ENCODE measurements around the gene TPI1. TPM values are rescaled to one million over a fixed set of nuclear protein-coding genes. Genes with fewer than 3 reads are reported as not detected.

Gene TPI1
- total and polyA plus RNA-seq, 2 of the 8 experiments (the other 6 are each of a cell fraction or from before 2014, with no cell fraction given) = 910 to 3,018 TPM

- Histone ChIP-seq H2BK120ac (replicated peaks; ENCODE audit: low read depth, low read length) (no peak overlapping the region), H3K27ac (ENCODE audit: low read depth, low read length) (no peak overlapping the region), H2BK12ac (ENCODE audit: low read depth, low read length) (no peak overlapping the region), H3K4me2 (ENCODE audit: insufficient read depth in 1 of 2, low read depth in 2 of 2, low read length in 2 of 2) (no peak overlapping the region), H4K8ac (ENCODE audit: extremely low read depth, insufficient read depth, low read length) (no peak overlapping the region), H3K23ac (ENCODE audit: insufficient read length) (no peak overlapping the region), H2AFZ (ENCODE audit: low read length) (no peak overlapping the region), H3K14ac (ENCODE audit: insufficient read length) (no peak overlapping the region), H3K56ac (replicated peaks; ENCODE audit: insufficient read length, low read depth, low read length) (no peak overlapping the region), H3K4me3 (ENCODE audit: extremely low read depth in 1 of 4, insufficient read depth in 2 of 4, low read depth in 3 of 4, low read length in 4 of 4) (no peak overlapping the region), H3K27me3 (replicated peaks in 1 of 4; ENCODE audit: control insufficient read depth in 3 of 4, extremely low read depth in 1 of 4, insufficient read depth in 3 of 4, low read length in 3 of 4) (no peaks in the 10 kb centered on the region), H2AK5ac (ENCODE audit: low read depth, low read length) (no peak overlapping the region), H3K36me3 (ENCODE audit: control insufficient read depth in 2 of 4, insufficient read depth in 4 of 4, low read length in 3 of 4) (peaks cover 27 to 70% (median 54%) of the 10 kb centered on the region in 4 experiments), H2BK15ac (ENCODE audit: low read length) (no peak overlapping the region), H4K91ac (replicated peaks; ENCODE audit: insufficient read length, low read length) (no peak overlapping the region), H3K9me3 (ENCODE audit: insufficient read depth in 2 of 2, low read depth in 1 of 2, low read length in 1 of 2) (no peaks in the 10 kb centered on the region), H3K18ac (ENCODE audit: extremely low read depth, low read length) (no peak overlapping the region), H3K4ac (replicated peaks; ENCODE audit: insufficient read length, low read depth, low read length) (no peak overlapping the region), H3K79me2 (ENCODE audit: control insufficient read depth in 1 of 2, insufficient read depth in 2 of 2, low read length in 2 of 2) (peaks cover 0 to 3% of the 10 kb centered on the region in 2 experiments; a peak in 1 of 4 replicates), H4K20me1 (replicated peaks in 1 of 2; ENCODE audit: control insufficient read depth in 1 of 2, insufficient read depth in 2 of 2, low read length in 2 of 2) (peaks cover 8 to 9% of the 10 kb centered on the region in 2 experiments), H3K79me1 (ENCODE audit: low read depth, low read length) (peaks cover 4% of the 10 kb centered on the region), H3K23me2 (ENCODE audit: low read depth, low read length) (no peaks in the 10 kb centered on the region), H3K9ac (replicated peaks in 1 of 4; ENCODE audit: extremely low read depth in 1 of 4, low read depth in 3 of 4, low read length in 3 of 4) (no peak overlapping the region), H3K4me1 (replicated peaks in 1 of 4; ENCODE audit: control insufficient read depth in 3 of 4, insufficient read depth in 4 of 4, low read length in 3 of 4) (peaks cover 0 to 6% (median 1%) of the 10 kb centered on the region in 4 experiments; a peak in 5 of 7 replicates), H2BK5ac (ENCODE audit: low read depth, low read length) (no peak overlapping the region), H4K5ac (ENCODE audit: insufficient read length, low read depth, low read length) (no peak overlapping the region), H2BK20ac (ENCODE audit: low read length) (no peak overlapping the region)
- ChIA-PET CTCF (ENCODE audit: partially characterized antibody) (interaction anchor here (0.8 to 23.7 kb wide), 25 partner anchors 10 to 339 kb away, joined by 3 to 532 read pairs (median 6); partner anchors contain the start of genes CD4, CDCA3, COPS7A and GNB3), POLR2A (ENCODE audit: partially characterized antibody) (interaction anchor here (0.6 to 27.1 kb wide), 14 partner anchors 3 to 247 kb away, joined by 3 to 588 read pairs (median 4); partner anchors contain the start of genes C12orf57, CDCA3, GNB3 and GPR162)
- no peak for FAIRE-seq
- DNase-seq (ENCODE audit: low read depth in 1 of 2, low spot score in 2 of 2) = no peak
- WGBS, 2 experiments (ENCODE audit: extremely low coverage in 1 of 2, insufficient coverage in 1 of 2, insufficient read length in 1 of 2, insufficient replicate concordance in 2 of 2, low coverage in 1 of 2, low lambda C conversion rate in 2 of 2, missing lambda C conversion rate in 1 of 2) = 92% methylated on average over 5 of the region's 5 CpGs; no CpG with 5 or more reads in 1 of the 2 experiments
- no peak for TF ChIP-seq ZNF274 (IDR thresholded peaks at IDR 0.05; ENCODE audit: borderline replicate concordance, extremely low read depth, low read length)
- no peak for TF ChIP-seq TBP (IDR thresholded peaks at IDR 0.05; ENCODE audit: low read depth, low read length)
- TF ChIP-seq, protein P1, sequence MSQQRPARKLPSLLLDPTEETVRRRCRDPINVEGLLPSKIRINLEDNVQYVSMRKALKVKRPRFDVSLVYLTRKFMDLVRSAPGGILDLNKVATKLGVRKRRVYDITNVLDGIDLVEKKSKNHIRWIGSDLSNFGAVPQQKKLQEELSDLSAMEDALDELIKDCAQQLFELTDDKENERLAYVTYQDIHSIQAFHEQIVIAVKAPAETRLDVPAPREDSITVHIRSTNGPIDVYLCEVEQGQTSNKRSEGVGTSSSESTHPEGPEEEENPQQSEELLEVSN (IDR thresholded peaks at IDR 0.05) = no peak
- no peak for TF ChIP-seq HDAC6 (IDR thresholded peaks at IDR 0.05; ENCODE audit: low read depth, low read length)
- no peak for TF ChIP-seq SIN3A (conservative IDR thresholded peaks at IDR 0.05 in 1 of 2, IDR thresholded peaks at IDR 0.05 in 1 of 2; ENCODE audit: low read depth in 1 of 2, low read length in 2 of 2)
- no peak for TF ChIP-seq TAF7 (optimal IDR thresholded peaks at IDR 0.05; ENCODE audit: borderline replicate concordance, low read depth, low read length)
- TF ChIP-seq CBX8 (IDR thresholded peaks at IDR 0.05; ENCODE audit: borderline replicate concordance, low read depth, low read length) = no peak
- no peak for TF ChIP-seq CREB1 (IDR thresholded peaks at IDR 0.05)
- no peak for TF ChIP-seq EGR1 (IDR thresholded peaks at IDR 0.05; ENCODE audit: borderline replicate concordance, low read depth, low read length)
- no peak for TF ChIP-seq GTF2F1 (IDR thresholded peaks at IDR 0.05; ENCODE audit: borderline replicate concordance, low read depth, low read length)
Observed at GRCh38 chr12:6834873-6835272, 32.5 kb upstream of the TPI1 start.

Data from H1 (cell line).